ENCODE results near the gene CEP95. TPM values are rescaled to one million over a fixed set of nuclear protein-coding genes. Genes with fewer than 3 reads are reported as not detected.

Gene CEP95
- total RNA-seq, 4 donors from 2014 or later = 18.6 to 52.0 (median 33.2) TPM

DNA sequence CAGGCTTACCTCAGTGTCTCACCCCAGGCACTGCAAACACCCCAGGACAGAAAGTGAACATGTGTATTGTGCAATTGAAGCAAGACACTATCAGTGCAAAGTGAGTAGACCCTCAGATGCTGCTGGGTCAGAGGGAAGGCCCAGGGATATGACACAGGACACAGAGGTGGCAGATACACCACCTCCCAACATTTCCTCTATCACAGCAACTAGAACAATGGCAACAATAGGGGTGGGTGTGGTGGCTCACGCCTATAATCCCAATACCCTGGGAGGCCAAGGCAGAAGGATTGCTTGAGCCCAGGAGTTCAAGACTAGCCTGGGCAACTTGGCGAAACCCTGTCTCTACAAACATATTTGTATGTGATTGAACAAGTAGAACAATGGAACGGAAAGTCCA is 35.3 kb upstream of the CEP95 start:
- no peak overlapping the region for H3K27ac ChIP-seq
- no peak overlapping the region for H3K4me3 ChIP-seq
- no peak for ATAC-seq
- no peaks in the 10 kb centered on the region for H3K9me3 ChIP-seq
- no peaks in the 10 kb centered on the region for H3K27me3 ChIP-seq
- 89 to 100% methylated on average over 1 to 3 of the region's 3 CpGs for WGBS, 2 donors (ENCODE audit: low coverage in 1 of 2)
- no peaks in the 10 kb centered on the region for H3K4me1 ChIP-seq
- no peaks in the 10 kb centered on the region for H3K36me3 ChIP-seq
- TF ChIP-seq EP300 (IDR thresholded peaks at IDR 0.05) = no peak
- TF ChIP-seq, protein P1, sequence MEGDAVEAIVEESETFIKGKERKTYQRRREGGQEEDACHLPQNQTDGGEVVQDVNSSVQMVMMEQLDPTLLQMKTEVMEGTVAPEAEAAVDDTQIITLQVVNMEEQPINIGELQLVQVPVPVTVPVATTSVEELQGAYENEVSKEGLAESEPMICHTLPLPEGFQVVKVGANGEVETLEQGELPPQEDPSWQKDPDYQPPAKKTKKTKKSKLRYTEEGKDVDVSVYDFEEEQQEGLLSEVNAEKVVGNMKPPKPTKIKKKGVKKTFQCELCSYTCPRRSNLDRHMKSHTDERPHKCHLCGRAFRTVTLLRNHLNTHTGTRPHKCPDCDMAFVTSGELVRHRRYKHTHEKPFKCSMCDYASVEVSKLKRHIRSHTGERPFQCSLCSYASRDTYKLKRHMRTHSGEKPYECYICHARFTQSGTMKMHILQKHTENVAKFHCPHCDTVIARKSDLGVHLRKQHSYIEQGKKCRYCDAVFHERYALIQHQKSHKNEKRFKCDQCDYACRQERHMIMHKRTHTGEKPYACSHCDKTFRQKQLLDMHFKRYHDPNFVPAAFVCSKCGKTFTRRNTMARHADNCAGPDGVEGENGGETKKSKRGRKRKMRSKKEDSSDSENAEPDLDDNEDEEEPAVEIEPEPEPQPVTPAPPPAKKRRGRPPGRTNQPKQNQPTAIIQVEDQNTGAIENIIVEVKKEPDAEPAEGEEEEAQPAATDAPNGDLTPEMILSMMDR (IDR thresholded peaks at IDR 0.05) = no peak
- TF ChIP-seq POLR2A (IDR thresholded peaks at IDR 0.05) = no peak
- TF ChIP-seq POLR2AphosphoS5 (IDR thresholded peaks at IDR 0.05) = no peak

DNA sequence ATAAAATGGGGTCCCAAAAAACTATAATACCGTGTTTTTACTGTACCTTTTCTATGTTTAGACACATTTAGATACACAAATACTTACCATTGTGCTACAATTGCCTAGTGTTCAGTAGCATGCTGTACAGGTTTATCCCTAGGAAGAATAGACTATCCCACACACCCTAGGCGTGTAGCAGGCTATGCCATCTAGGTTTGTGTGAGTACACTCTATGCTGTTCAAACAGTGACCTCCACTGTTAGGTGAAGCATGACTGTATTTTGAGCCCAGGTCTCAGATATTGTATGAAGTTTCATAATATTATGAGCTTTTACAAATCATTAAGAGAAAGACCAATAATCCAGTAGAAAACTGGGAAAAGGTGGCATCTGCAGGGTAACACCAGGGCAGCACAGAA is 34.2 kb upstream of the CEP95 start:
- no peak for ATAC-seq
- TF ChIP-seq, protein P1 (IDR thresholded peaks at IDR 0.05) = no peak
- TF ChIP-seq EP300 (IDR thresholded peaks at IDR 0.05) (no peak), POLR2A (IDR thresholded peaks at IDR 0.05) (no peak), POLR2AphosphoS5 (IDR thresholded peaks at IDR 0.05) (no peak)
- Histone ChIP-seq H3K4me3 (no peak overlapping the region), H3K4me1 (no peaks in the 10 kb centered on the region), H3K9me3 (no peaks in the 10 kb centered on the region), H3K36me3 (peaks cover 0 to 4% of the 10 kb centered on the region in 2 donors), H3K27ac (no peak overlapping the region), H3K27me3 (no peaks in the 10 kb centered on the region)
- 92 to 96% methylated on average over 2 of the region's 2 CpGs for WGBS, 2 donors (ENCODE audit: low coverage in 1 of 2)

DNA sequence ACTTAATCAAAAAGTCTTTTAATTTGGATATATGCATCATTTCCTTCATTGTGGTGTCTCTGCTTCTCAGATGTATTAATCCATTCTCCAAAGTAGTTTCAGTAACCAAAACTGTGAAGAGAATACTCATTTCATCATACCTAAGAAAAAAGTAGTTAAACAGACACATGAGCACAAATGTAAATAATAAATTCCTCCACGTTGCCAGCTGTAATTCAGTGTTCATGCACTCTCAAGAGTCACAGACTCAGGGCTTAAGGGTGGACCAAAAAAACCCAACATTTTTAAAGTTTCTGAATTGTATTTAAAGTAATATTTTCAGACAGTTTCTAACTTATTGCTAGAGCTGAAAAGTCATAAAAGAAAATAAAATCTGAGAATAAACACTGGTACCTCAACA is 28.9 kb upstream of the CEP95 start:
- TF ChIP-seq POLR2AphosphoS5 (IDR thresholded peaks at IDR 0.05) = no peak
- no peak for TF ChIP-seq EP300 (IDR thresholded peaks at IDR 0.05)
- TF ChIP-seq POLR2A (IDR thresholded peaks at IDR 0.05) = no peak
- TF ChIP-seq, protein P1 (IDR thresholded peaks at IDR 0.05) = no peak
- Histone ChIP-seq H3K4me3 (no peak overlapping the region), H3K9me3 (no peaks in the 10 kb centered on the region), H3K27ac (no peak overlapping the region), H3K36me3 (peaks cover 0 to 48% of the 10 kb centered on the region in 2 donors), H3K27me3 (no peaks in the 10 kb centered on the region), H3K4me1 (no peaks in the 10 kb centered on the region)
- 13 to 14% methylated on average over 1 of the region's 1 CpG for WGBS, 2 donors (ENCODE audit: low coverage in 1 of 2)
- no peak for ATAC-seq

DNA sequence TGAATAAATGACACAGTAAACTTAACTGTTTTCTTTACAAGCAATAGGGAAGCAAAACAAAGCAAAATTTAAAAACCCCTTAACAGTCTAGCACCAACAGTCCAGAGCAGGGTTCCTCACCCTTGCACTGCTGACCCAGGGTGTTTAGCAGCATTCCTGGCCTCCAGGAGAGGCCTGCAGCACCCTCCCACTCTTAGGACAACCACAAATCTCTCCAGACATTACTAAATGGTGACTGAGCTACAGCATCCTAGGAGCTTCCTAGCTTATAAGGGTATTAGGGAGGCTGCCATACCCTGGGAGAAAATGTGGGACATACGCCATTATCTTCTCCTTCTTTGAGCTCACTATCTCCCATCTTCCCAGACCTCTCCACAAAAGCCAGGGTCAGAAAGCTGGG is 25.8 kb upstream of the CEP95 start:
- Histone ChIP-seq H3K36me3 (peaks cover 0 to 77% of the 10 kb centered on the region in 2 donors), H3K27me3 (no peaks in the 10 kb centered on the region), H3K9me3 (no peaks in the 10 kb centered on the region), H3K4me1 (no peaks in the 10 kb centered on the region), H3K27ac (no peak overlapping the region), H3K4me3 (no peak overlapping the region)
- TF ChIP-seq EP300 (IDR thresholded peaks at IDR 0.05) = no peak
- TF ChIP-seq, protein P1 (IDR thresholded peaks at IDR 0.05) = no peak
- no peak for TF ChIP-seq POLR2AphosphoS5 (IDR thresholded peaks at IDR 0.05)
- no peak for TF ChIP-seq POLR2A (IDR thresholded peaks at IDR 0.05)
- 85 to 100% methylated on average over 1 of the region's 1 CpG for WGBS, 2 donors (ENCODE audit: low coverage in 1 of 2)
- no peak for ATAC-seq

DNA sequence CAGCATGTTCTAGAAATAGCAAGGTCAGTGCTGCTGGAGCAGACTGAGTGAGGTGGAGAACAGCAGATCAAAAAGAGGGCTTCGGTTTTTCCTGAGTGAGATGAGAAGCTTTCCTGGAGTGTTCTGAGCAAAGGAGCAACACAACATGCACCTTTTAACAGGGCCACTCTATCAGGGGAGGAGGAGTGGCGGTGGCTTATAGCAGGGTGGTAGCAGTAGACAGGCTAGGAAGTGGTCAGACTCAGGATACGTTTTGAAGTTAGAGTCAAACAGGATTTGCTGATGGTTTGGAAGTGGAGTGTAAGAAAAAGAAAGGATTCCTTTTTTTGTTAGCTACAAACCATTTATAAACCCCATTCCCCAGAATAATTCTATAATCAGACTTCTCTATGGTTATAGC is 22.4 kb upstream of the CEP95 start:
- Histone ChIP-seq H3K4me3 (no peak overlapping the region), H3K27me3 (no peaks in the 10 kb centered on the region), H3K36me3 (peaks cover 0 to 83% of the 10 kb centered on the region in 2 donors), H3K27ac (no peak overlapping the region), H3K9me3 (no peaks in the 10 kb centered on the region), H3K4me1 (no peaks in the 10 kb centered on the region)
- TF ChIP-seq, protein P1 (IDR thresholded peaks at IDR 0.05) = no peak
- TF ChIP-seq POLR2AphosphoS5 (IDR thresholded peaks at IDR 0.05) (no peak), POLR2A (IDR thresholded peaks at IDR 0.05) (no peak), EP300 (IDR thresholded peaks at IDR 0.05) (no peak)
- no peak for ATAC-seq
- 86% methylated on average over 2 to 3 of the region's 3 CpGs for WGBS, 2 donors (ENCODE audit: low coverage in 1 of 2)
